OCI-LY3 (cell line): ENCODE data around the gene AVEN.
"Not testable (repeated sequence)": the region's sequence is repeated elsewhere in the genome, so short reads cannot be mapped to it uniquely, and the experiment has no call there.

Experiments
- H2AFZ ChIP-seq: fragments of 200-600, 300-600 bp; shearing (Covaris generic); 2 replicates; pipeline ENCODE4 v1.6.0; 2014; ENCODE audit warnings: antibody characterized with exemption, low read depth, low read length
- H3K27ac ChIP-seq: fragments of 200-600, 300-600 bp; sonication (generic); 2 replicates; pipeline ENCODE4 v1.5.1; 2014; ENCODE audit warnings: mild to moderate bottlenecking, low read length, moderate library complexity, mixed read lengths
- H3K27me3 ChIP-seq: fragments of 200-600, 300-600 bp; sonication (generic); 2 replicates; pipeline ENCODE4 v1.6.1; 2014; ENCODE audit warnings: low read depth, low read length, mixed read lengths
- H3K36me3 ChIP-seq: fragments of 200-600, 300-600 bp; sonication (generic); replicated peaks from 2 replicates; pipeline ENCODE3; 2014; ENCODE audit warnings: low read depth, low read length, mixed read lengths
- H3K4me1 ChIP-seq: fragments of 300-600, 200-600 bp; sonication (generic); 2 replicates; pipeline ENCODE4 v1.6.1; 2014; ENCODE audit warnings: low read length, mixed read lengths
- H3K4me2 ChIP-seq: fragments of 200-600, 300-600 bp; sonication (generic); 2 replicates; pipeline ENCODE4 v1.6.1; 2014; ENCODE audit warnings: low read length, mixed read lengths
- H3K4me3 ChIP-seq: fragments of 300-600, 200-600 bp; sonication (generic); 2 replicates; pipeline ENCODE4 v1.5.1; 2014; ENCODE audit warnings: antibody characterized with exemption, mild to moderate bottlenecking, low read length, moderate library complexity
- H3K79me2 ChIP-seq: fragments of 300-600, 200-600 bp; shearing (Covaris generic); 2 replicates; pipeline ENCODE4 v1.6.1; 2014; ENCODE audit warnings: mild to moderate bottlenecking, low read length, mixed read lengths
- H3K9ac ChIP-seq: fragments of 300-600, 200-600 bp; shearing (Covaris generic); 2 replicates; pipeline ENCODE4 v1.6.0; 2014; ENCODE audit warnings: mild to moderate bottlenecking, low read length, moderate library complexity
- H3K9me3 ChIP-seq: fragments of 200-600, 300-600 bp; shearing (Covaris generic); 2 replicates; pipeline ENCODE4 v1.6.1; 2014; ENCODE audit warnings: low read length, mixed read lengths; ENCODE audit not compliant: insufficient read depth
- H4K20me1 ChIP-seq: fragments of 200-600, 300-600 bp; sonication (generic); 2 replicates; pipeline ENCODE4 v1.6.1; 2016; ENCODE audit warnings: low read length, mixed read lengths; ENCODE audit not compliant: insufficient read depth
- CTCF ChIP-seq: fragments of 200-600, 300-600 bp; sonication (generic); IDR thresholded peaks from 2 replicates; pipeline ENCODE4 v1.5.1; 2014; ENCODE audit warnings: antibody characterized with exemption, low read length, low read depth
- EZH2phosphoT487 ChIP-seq: fragments of 200-600 bp; shearing (Covaris generic); IDR thresholded peaks from 2 replicates; pipeline ENCODE4 v1.6.1; 2018; ENCODE audit warnings: antibody characterized with exemption, mixed run types, low read depth

AVEN gene

GRCh38 chr15:34027606-34028005, 11.4 kb downstream of the AVEN start:
- Histone ChIP-seq H3K9ac (no peak overlapping the region), H2AFZ (no peak overlapping the region), H3K36me3 (no peaks in the 10 kb centered on the region), H3K27me3 (no peaks in the 10 kb centered on the region), H3K27ac (no peak overlapping the region), H3K79me2 (peaks cover 7% of the 10 kb centered on the region; the same call in 1 of the 2 replicates), H3K4me2 (no peak overlapping the region), H4K20me1 (no peaks in the 10 kb centered on the region), H3K4me3 (no peak overlapping the region), H3K4me1 (no peaks in the 10 kb centered on the region), H3K9me3 (no peaks in the 10 kb centered on the region)
- TF ChIP-seq EZH2phosphoT487 (no peak), CTCF (no peak)

DNA sequence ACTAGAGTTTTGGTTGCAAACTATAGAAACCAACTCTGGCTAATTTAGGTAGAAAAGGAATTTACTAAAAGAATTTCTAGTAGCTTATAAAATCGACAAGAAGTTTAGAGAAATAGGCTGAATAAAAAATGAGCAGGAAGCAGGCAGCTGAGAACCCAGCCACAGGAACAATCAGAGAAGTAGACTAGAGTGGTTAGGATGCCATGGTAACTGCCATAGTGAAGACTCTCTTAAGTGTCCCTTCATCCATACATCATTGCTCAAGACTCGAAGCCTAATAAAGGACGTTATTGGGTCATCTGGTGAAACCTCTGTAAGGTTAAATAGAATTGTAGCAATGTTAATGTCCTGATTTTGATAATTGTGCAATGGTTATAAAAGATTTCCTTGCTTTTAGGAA, 13.8 kb downstream of the AVEN start:
- Histone ChIP-seq H2AFZ (no peak overlapping the region), H3K9me3 (no peaks in the 10 kb centered on the region), H3K79me2 (no peaks in the 10 kb centered on the region), H3K4me2 (no peak overlapping the region), H3K9ac (no peak overlapping the region), H3K27me3 (no peaks in the 10 kb centered on the region), H3K27ac (no peak overlapping the region), H3K36me3 (no peaks in the 10 kb centered on the region), H3K4me1 (no peaks in the 10 kb centered on the region), H4K20me1 (no peaks in the 10 kb centered on the region), H3K4me3 (no peak overlapping the region)
- no peak for TF ChIP-seq CTCF
- no peak for TF ChIP-seq EZH2phosphoT487

GRCh38 chr15:34023907-34024306, 15.1 kb downstream of the AVEN start:
- Histone ChIP-seq H3K4me2 (no peak overlapping the region), H2AFZ (no peak overlapping the region)

GRCh38 chr15:34019369-34019990, 19.5 kb downstream of the AVEN start:
- no peaks in the 10 kb centered on the region for H3K4me1 ChIP-seq
- no peak overlapping the region for H3K9ac ChIP-seq
- no peaks in the 10 kb centered on the region for H3K79me2 ChIP-seq
- no peaks in the 10 kb centered on the region for H3K36me3 ChIP-seq
- H3K4me2 ChIP-seq = no peak overlapping the region
- H3K4me3 ChIP-seq = no peak overlapping the region
- no peaks in the 10 kb centered on the region for H3K27me3 ChIP-seq
- H4K20me1 ChIP-seq = no peaks in the 10 kb centered on the region
- TF ChIP-seq EZH2phosphoT487 (no peak), CTCF (no peak)
- H3K27ac ChIP-seq = no peak overlapping the region
- no peaks in the 10 kb centered on the region for H3K9me3 ChIP-seq
- no peak overlapping the region for H2AFZ ChIP-seq

More at GRCh38 chr15:34023907-34024306, 15.1 kb downstream of the AVEN start:
- Histone ChIP-seq H3K9ac (no peak overlapping the region), H3K9me3 (no peaks in the 10 kb centered on the region), H3K4me3 (no peak overlapping the region), H3K36me3 (no peaks in the 10 kb centered on the region), H3K27me3 (no peaks in the 10 kb centered on the region), H4K20me1 (no peaks in the 10 kb centered on the region), H3K4me1 (no peaks in the 10 kb centered on the region), H3K79me2 (no peaks in the 10 kb centered on the region), H3K27ac (no peak overlapping the region)
- TF ChIP-seq CTCF = no peak
- no peak for TF ChIP-seq EZH2phosphoT487

DNA sequence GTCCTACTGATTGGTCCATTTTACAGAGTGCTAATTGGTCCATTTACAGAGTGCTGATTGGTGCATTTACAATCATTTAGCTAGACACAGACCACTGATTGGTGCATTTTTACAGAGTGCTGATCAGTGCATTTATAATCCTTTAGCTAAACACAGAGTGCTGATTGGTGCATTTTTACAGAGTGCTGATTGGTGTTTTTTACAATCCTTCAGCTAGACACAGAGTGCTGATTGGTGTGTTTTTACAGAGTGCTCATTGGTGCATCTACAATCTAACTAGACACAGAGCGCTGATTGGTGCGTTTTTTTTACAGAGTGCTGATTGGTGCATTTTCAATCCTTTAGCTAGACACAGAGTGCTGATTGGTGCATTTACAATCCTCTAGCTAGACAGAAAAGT, 20.3 kb downstream of the AVEN start:
- H3K4me1 ChIP-seq, H4K20me1 ChIP-seq, H3K27ac ChIP-seq, H3K79me2 ChIP-seq, H3K4me2 ChIP-seq, H3K9me3 ChIP-seq, H3K27me3 ChIP-seq, H2AFZ ChIP-seq, H3K36me3 ChIP-seq, H3K4me3 ChIP-seq, H3K9ac ChIP-seq: not testable (repeated sequence)
